ENCODE measurements around the gene ATRNL1. TPM values are rescaled to one million over a fixed set of nuclear protein-coding genes. Genes with fewer than 3 reads are reported as not detected.
A peak's percentile ranks its signal among the peaks of the same experiment; 100 is the strongest.

Gene ATRNL1
- total RNA-seq, 2 donors from 2014 or later = 0.38 to 1.9 TPM

DNA sequence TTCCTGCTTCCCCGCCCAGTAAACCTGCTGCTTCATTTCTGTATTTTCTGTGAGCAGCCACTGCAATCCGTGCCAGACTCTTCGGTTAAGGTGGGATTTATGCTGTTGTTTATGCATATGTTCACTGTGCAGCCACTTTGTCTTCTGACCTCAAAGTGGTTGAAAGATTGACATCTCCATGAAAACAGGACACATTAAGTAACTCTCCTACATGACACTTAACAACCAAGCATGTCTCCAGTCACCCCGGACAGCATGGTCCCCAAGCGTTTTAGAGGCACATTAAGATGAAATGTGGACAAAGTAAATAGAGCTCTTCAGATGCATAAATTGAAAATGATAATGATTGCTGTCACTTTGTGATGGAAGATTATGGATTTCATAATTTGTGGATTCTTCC lies 758.5 kb downstream of the ATRNL1 start:
- intact Hi-C loops (cut with DNase I) = no loop called here
- DNase-seq (no peak), ATAC-seq (no peak)

DNA sequence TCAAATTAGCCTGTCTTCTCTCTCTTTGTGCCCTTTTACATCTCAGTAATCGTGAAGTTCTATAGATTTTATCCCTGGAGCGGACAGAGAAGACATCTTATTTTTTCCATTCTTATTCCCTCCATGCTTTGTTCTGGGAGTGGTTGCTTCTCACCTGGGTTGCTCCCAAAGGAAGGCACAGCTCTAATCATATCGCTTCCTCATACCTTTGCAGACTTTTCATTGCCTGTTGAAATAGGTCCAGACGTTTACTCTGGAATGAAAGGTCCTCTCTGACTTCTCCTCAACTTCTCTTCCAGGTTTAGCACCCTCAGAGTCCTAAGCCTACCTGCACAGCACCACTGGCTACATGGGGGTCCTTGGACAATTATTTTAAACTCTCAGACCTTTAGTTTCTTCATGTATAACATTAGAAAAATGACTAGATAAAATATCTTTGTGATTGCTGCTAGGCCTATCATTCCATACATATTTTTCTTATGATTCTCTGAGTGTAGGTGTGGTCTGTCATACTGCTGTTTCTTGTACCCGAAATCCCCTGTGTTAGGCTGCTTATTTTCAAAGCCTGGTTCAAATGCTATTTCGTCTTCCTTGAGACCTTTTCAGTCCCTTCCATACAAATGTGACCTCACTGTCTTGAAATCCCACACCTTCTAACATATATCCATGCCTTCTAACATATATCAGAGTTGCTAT lies 761.7 kb downstream of the ATRNL1 start:
- no peak for DNase-seq
- intact Hi-C loops (cut with DNase I) = no loop called here
- ATAC-seq = no peak

DNA sequence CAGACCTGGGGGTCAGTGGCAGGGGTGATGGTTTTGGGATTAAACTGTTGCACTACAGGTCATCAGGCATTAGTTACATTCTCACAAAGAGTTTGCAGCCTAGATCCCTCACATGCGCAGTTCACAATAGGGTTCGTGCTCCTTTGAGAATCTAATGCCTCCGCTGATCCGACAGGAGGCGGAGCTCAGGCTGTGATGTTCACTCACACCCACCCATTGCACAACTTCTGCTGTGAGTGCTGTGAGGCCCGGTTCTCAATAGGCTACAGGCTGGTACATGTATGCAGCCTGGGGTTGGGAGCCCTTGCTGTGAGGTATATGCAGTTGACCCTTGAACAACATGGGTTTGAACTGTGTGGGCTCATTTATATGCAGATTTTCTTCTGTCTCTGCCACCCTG lies 763.4 kb downstream of the ATRNL1 start:
- ATAC-seq (no peak), DNase-seq (no peak)
- intact Hi-C loops (cut with DNase I) = no loop called here

DNA sequence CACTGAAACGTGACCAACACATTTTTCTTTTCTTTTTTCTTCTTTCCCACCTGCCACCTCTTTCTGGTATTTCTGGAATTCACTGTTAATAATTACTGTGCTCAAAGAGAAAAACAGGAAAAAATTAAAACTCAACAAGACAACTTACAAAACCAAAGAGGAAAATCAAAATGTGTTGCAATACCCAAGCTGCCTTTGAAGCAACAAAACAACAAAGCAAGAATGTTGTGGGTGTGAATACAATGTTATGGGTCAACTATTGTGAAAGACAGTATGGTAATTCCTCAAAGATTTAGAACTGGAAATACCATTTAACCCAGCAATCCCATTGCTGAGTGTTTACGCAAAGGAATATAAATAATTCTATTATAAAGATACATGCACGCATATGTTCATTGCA lies 764.7 kb downstream of the ATRNL1 start:
- ATAC-seq (no peak), DNase-seq (no peak)
- intact Hi-C loops (cut with DNase I) = no loop called here

DNA sequence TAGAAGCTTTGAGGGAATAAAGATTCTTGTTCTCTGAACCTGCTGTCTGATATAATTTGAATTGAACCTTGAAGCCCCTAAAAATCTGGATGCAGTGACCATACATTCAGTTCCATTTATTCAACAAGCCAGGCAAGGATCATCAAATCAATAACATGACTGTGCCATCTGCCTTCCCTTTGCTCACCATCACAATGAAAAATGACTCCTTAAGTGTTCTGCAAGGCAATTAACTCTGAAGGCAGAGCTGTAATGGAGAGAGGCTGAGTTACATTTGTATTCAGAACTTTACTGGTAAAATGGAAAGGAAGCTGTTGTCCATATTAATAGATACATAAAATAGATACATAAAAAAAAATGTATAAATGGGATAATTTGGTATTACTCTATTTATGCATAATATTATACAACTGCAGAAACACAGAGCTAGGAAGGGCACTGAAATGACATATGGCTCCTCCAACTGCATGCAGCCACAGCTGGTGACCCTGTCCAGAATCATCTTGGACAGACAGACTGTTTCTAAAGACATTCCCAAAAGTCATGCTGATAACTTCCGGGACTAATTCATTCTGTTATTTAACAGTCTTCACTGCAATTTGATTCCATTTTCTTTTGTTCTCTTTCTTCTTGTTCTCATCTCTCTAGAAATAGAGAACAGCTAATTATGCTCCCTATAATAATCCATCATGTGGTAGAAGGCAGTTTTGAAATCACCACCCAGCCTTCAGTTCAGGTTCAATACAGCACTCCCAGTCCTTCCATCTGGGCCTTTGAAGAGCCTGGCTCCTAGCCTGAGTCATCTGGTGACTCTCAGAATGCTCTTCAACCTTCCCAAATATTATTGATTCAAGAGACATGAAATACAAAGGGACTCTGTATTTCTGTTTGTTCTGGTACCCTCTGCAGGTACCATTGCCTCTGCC lies 767.3 kb downstream of the ATRNL1 start:
- DNase-seq (no peak), ATAC-seq (no peak)
- intact Hi-C loops (cut with DNase I) = no loop called here

DNA sequence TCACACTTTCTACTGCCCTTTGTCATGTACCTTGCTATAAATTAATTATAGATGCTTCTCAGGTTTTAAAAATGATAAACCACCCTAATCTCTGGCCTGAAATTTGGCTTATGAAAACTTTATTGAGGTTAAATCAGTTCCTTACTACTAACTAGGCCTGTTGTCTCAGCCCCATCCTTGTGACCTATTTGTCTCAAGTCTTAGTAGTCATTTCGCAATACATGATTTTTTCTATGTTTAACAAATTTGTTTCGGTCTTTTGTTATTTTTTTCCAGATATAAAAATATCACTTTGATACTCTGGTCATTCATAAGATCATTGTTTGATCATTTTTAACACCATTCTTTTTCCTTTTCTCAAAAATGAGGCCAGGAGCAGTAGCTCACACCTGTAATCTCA lies 768.3 kb downstream of the ATRNL1 start:
- DNase-seq (no peak), ATAC-seq (no peak)
- intact Hi-C loops (cut with DNase I) = no loop called here

DNA sequence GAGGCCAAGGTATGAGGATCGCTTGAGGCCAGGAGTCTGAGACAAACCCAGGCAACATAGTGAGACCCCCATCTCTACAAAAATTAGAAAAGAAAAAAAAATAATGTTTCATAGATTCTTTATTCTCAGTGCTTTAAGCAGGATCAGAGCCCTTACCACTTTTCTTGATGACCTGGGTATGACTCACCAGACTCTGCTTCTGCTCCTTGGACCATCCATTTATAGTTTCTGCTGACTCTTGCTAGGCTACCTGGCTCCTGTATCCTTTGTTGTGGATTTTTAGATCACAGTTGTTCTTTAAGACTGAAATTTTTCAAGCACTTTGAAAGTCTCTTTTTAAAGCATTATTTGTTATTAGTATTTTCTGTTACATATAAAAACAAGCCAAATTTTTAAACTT lies 768.7 kb downstream of the ATRNL1 start:
- DNase-seq (no peak), ATAC-seq (peak in 1 of 2 donors; percentile 56)
- intact Hi-C loops (cut with DNase I) = no loop called here

DNA sequence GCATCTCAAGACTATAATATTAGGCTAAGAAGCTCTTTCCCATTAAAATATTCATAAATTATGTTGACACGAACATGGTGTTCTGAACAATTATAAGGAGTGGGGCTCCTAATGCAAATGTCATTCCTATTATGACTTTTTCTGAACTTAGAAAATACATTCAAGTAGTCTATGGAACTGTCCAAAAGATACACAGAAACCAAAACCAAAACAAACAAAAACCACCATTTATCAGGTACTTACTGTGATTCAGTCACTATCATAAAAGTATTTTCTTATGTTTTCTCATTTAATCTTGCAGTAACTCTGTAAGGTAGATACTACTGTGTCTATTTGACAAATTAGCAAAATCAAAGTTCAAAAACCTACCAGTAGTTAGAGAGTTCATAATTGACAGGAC lies 773.0 kb downstream of the ATRNL1 start:
- intact Hi-C loops (cut with DNase I) = no loop called here
- no peak for ATAC-seq
- DNase-seq = no peak

DNA sequence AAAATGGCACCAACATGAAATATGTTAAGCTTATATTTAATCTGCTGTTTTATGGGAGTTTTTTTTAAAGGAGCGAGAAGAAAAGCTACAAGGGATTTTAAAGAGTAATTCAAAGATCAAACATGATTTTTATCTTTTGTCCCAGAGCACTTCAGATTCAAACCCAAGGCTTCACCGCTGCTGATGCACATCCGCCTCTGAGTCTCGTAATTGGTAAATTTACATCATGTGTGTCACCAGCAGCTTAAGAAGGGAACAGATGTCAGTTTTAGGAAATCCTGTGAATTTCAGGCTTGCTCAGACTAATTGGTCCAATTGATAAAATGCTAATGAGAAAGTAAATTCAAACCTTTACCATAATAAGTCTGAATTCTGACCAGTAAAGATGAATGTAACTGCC lies 773.5 kb downstream of the ATRNL1 start:
- intact Hi-C loops (cut with DNase I) = no loop called here
- no peak for ATAC-seq
- DNase-seq = no peak

DNA sequence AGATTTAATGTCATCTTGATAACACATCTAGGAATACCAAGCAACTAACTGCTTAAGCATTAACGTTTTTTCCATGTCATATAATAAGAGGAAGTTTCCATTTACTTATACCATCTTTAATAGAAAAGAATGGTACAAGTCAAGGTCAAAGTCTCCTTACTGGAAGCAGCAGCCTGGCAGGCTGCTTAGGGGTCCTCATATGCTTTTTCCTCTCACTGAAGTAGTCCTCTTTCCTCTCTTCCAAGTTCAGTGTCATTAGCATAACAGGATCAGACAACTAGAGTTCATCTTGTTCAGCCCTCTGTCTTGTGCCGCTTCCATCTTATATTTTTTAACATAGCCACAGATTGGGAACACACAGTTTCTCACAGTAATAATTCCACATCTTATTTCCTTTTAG lies 774.1 kb downstream of the ATRNL1 start:
- no peak for DNase-seq
- intact Hi-C loops (cut with DNase I) = no loop called here
- no peak for ATAC-seq

DNA sequence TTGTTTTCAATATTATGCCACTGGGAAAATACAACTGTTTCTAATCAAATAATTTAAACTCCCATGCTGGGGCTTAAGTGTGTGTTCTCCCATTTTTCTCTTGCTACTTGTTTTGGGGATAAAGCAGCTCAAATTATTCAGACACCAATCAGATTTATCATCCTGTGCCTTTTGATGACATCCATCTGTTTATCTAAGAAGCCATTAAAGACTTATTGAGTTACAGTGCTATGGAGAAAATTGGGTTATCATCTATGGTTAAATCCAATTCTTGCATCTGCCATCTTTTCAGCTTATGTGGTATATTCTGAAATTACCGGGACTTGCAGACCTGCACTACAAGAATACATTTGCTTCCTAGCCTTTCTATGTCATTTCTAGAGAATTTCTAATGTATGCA lies 778.7 kb downstream of the ATRNL1 start:
- ATAC-seq (no peak), DNase-seq (no peak)
- intact Hi-C loops (cut with DNase I) = no loop called here

DNA sequence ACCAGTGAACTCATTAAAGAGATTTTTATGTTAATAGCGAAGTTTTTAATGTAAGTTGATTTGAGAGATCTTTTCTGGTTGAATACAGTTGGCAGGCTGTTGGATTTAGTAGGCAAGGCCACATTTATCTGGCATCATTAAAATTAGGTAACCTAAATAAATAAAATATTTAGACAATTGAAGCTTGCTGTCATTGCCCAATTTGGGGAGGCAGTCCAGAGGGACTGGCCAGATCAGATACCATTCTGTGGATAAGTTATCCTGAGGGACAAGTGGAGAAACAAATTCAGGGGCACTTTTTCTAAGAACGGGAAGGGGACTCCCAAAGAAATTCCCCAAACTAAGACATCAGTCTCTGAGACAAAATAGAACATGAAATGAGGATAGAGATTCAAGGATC lies 782.0 kb downstream of the ATRNL1 start:
- no peak for DNase-seq
- ATAC-seq = no peak
- intact Hi-C loops (cut with DNase I) = no loop called here

DNA sequence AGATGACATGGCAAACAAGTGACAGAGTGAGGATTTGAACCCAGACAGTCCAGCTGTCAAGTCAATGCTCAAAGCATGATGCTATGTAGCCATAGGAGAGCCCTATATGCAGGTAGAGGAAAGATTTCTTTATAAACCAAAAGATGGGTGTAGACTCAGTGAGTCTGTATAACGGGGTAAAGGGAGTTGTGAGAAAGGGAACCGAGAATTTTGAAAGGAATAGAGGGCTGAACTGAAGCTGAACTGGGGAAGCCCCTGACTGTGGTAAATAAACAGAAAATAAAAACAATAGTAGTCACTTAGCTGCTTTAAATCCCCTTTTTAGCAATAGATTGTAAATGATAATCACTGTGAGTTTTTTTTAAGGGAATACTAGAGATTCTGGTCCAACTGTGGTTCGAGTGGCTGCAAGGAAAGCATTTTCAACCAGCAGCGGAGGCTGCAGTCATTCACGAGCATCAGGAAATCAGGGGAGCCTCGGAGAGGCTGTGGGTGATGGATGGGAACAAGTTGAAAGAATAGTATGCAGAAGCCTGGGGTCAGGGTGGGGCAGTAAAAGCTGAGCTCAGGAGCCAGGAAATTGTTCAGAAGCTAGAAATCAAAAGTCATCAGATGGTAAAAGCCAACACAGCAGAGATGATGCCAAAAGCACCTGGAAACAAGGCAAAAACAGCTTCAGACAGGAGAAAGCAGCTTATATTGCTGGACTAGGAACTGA lies 786.4 kb downstream of the ATRNL1 start:
- DNase-seq (no peak), ATAC-seq (no peak)
- intact Hi-C loops (cut with DNase I) = no loop called here

DNA sequence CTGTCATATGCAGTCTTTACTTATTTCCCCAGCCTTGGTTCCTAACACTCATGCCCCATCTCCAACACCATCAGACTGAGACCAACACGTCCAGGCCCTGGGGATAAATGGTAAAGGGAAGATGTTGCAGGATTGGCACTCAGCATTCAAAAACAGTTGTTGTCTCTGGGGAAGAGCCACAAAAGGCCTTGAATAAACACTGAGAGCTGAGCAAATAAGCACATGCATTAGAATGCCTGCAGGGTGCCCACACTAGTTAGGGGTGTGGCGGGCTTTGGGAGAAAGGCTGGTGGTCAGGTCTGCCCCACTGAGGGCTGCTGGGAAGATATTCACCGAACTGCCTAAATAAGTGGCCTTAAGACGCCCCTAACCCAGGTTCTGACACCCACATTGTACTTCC lies 788.9 kb downstream of the ATRNL1 start:
- DNase-seq (no peak), ATAC-seq (no peak)
- intact Hi-C loops (cut with DNase I) = no loop called here

DNA sequence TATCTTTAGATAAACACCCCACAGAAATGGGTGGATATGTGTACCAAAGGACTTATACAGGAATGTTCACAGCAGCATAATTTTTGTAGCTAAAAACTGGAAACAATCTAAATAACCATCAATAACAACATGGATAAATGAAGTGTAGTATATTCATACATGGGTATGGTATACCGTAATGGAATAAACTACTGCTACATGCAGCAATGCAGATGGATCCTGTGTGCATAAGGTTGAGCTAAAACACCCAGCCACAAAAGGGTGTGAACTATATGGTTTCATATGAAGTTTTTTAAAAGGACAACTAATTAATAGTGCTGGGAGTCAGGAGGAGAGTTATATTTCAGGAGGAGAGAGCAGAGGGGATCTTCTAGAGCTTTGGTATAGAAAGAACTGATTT lies 790.2 kb downstream of the ATRNL1 start:
- no peak for DNase-seq
- intact Hi-C loops (cut with DNase I) = no loop called here
- ATAC-seq = no peak

DNA sequence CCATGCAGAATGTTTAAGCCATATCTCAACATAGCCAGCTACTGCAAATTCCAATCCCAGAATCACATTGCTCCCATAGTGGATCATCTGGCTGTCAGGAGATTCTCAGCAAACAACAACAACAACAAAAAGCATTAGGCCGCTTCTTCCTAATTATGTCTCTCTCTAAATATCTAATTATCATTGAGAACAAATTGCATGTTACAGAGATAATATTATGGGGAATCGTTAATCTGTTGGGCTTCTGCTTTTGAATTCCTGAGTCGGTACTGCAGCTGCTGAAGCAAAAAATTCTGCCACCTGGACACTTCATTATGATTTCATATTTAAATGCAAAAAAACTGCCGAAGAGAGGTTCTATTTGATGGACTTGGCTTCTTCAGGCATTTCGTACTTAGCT lies 791.2 kb downstream of the ATRNL1 start:
- DNase-seq (no peak), ATAC-seq (no peak)
- intact Hi-C loops (cut with DNase I) = no loop called here

DNA sequence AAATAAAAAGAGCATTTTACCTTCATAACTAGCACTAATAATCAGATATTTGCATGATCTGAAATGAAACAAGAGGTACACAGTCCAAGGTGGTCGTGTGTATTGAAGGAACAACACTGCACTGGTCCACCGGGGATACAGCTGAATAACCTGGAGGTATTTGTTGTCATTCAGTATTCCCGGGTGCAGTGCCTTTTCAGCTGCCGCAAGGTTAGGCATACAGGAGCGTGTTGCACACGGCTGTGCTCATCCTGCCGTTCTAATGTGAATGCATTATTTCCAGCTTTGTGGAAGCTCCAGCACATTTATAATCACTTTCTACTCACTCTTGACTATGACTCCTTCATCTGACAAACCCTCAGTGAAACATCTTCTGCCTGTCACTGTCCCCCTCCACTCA lies 802.0 kb downstream of the ATRNL1 start:
- intact Hi-C loops (cut with DNase I) = no loop called here
- ATAC-seq = no peak

DNA sequence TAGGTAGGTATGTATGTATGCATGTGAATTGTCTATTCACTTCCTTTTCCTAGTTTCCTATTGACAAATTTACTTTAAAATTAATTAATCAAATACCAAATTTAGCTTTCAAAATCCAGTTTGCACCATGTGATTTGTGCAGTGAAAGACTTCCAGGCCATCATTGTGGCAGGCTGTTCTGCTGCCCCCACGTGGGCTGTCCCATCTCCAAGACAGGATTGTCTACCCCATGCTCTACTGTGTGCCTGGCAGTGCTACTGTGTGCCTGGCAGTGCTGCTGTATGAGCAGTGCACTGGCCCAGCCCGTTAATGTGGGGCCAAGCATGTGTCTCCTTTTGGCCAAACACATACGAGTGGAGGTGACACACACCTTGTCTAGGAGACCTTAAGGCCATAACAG lies 805.1 kb downstream of the ATRNL1 start:
- intact Hi-C loops (cut with DNase I) = no loop called here
- no peak for ATAC-seq
- DNase-seq = no peak

More for the DNA sequence above, 802.0 kb downstream of the ATRNL1 start:
- no peak for DNase-seq

DNA sequence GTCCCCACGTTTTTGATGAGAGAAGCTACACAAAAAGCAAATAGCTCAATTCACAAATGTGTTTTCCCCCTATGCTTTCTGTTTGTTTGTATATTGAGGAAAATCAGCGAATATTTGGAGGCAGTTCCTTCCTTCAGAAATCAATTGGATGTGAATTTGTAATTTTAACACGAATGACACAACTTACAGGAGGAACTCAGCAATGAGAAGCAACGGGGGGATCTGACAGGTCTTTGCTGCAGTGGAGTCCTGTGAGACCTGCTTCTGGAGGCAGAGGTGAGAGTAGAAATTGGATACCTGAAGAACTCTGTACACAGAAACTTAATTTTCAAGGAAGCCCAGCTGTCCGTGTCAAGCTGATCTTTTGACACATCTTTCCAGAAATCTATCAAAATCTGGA lies 809.4 kb downstream of the ATRNL1 start:
- ATAC-seq = no peak
- intact Hi-C loops (cut with DNase I) = no loop called here
- no peak for DNase-seq

DNA sequence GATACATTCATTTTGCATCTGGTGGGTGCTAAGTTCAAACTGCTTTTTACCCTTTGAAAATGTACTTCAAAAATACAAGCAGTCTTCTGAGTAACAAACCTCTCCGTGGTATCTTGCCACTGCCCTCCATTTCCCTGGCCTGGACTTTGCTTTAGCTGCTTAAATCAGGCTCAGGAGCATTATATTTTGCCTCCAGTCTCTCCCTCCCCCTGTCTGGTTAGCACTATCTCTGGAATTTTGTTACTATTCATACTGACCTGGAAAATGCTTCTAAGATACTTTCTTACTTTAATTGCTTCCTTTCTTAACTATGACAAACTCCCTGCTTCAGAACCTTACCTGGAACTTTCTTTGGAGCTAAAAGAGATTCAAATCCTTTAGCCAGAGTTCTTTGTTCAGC lies 810.0 kb downstream of the ATRNL1 start:
- intact Hi-C loops (cut with DNase I) = no loop called here
- ATAC-seq (peak in 1 of 2 donors; percentile 21), DNase-seq (no peak)

Data from left cardiac atrium (tissue), 4 donors.